HTR-8/SVneo (cell line): ENCODE measurements around the gene MXRA5.
"Not testable (repeated sequence)": the region's sequence is repeated elsewhere in the genome, so short reads cannot be mapped to it uniquely, and the experiment has no call there.

ENCODE experiments used
- DNase-seq: peaks from one replicate; pipeline ENCODE4 v3.0.0; 2011; ENCODE audit warnings: low spot score, mixed read lengths; ENCODE audit not compliant: insufficient read length
- FAIRE-seq: peaks from 2 replicates; lab custom pipeline; 2011; peaks lifted over from hg19 to GRCh38; lab: Jason Lieb, UNC

MXRA5 gene

DNA sequence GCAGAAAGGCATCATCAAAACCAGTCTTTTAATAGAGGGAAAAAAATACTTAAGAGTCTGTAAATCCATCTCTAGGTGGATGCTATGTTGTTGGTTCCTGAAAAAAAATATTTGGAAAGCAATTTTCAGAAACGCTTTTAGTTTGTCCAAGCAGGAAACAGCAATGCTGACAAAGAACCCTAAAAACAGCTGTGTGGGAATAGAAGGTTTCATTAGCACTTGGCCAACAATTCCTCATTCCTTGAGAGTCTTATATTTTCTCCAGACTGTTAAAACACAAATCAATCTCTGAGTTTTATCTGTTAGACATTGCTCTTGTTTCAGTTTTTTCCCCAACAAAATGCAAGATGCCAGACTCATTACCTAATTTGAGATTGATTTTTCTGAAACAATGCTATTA is 6.4 kb downstream of the MXRA5 start:
- FAIRE-seq (no peak), DNase-seq (no peak)

- DNase-seq (no peak), FAIRE-seq (no peak)
Measured at GRCh38 chrX:3326681-3327080, 19.8 kb downstream of the MXRA5 start.

GRCh38 chrX:3320471-3321046 is 25.9 kb downstream of the MXRA5 start:
- no peak for FAIRE-seq
- no peak for DNase-seq

GRCh38 chrX:3317191-3317718 is 29.2 kb downstream of the MXRA5 start:
- DNase-seq (no peak), FAIRE-seq (no peak)

DNA sequence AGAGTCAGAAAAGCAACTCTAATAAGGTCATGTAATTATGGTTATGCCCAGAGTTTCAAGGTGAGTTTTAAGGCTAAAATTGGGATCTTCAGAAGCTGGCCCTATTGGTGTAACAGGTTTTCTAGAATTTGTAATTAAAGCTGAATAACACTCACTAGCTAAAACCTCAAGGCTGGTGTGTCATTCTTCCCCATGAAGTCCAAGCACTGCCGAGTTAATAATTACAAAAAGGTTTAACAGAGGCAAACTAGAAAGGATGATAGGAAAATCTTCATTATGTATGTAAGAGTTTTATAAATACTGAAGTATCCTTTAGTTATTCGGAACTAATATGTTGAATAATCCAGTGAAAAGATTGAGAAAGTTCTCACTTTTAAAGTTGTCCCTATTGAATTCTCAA is 34.3 kb downstream of the MXRA5 start:
- DNase-seq (no peak), FAIRE-seq (no peak)

- DNase-seq (no peak), FAIRE-seq (no peak)
Measured at GRCh38 chrX:3307881-3308280, 38.6 kb downstream of the MXRA5 start.

- DNase-seq, result no peak
- FAIRE-seq, result no peak
Measured at GRCh38 chrX:3299636-3300035, 46.8 kb downstream of the MXRA5 start.

DNA sequence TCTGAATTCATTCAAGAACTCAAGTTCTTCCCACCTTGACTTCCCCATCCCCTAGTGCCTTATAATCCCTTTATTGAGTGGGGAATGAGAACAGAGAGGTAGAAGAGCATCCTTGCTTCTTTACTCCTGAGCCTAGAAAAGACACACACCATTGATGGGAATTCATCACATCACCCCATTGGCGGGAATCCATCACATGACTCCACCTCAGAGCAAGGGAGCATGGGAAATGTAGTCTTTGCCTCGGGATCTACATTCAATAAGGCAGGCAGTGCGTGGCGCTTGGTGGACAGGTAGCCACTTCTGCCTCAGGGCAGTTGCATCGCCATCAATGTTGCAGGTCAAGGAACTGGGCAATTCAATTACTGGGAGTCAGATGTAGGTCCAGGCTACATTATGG is 50.7 kb downstream of the MXRA5 start:
- no peak for DNase-seq

DNA sequence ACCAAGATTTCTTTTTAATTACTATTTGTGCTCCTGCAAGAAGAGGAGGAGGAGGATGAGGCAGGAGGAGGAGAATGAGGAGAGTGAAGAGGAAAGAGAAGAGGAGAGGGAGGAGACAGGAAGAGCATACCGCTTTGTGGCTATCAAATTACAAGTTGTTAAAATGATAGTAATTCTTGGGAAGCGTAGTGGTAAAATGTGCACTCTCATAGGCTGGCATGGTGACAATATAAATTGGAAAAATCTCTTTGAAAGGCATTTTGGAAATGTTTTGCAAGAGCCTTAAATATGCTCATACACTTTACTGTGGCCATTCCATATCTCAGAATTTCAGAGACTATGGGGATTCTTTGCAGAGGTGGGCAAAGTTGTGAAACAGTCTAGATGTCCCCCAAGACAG is 53.2 kb downstream of the MXRA5 start:
- DNase-seq, result no peak
- peak; percentile 64 for FAIRE-seq

More for the DNA sequence above, 50.7 kb downstream of the MXRA5 start:
- FAIRE-seq, result no peak

DNA sequence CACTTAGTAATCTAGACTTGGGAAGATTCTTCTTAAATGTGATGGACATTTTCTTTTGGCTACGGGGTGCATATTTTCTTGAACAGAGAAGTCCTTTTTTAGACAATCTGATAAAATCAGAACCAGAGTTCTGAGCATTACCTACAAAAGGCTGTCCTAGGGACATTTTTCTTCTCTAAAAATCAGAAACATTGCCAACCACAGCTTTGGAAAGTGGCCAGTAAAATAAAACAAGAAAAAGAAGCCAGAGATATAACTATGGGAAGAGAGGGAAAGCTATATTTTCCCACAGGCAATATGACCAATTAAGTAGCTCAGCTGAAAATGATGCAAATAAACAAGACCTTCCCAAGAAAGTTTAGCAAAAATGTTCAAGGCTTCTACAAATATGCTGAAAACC is 55.9 kb downstream of the MXRA5 start:
- no peak for FAIRE-seq
- DNase-seq, result no peak

- DNase-seq, result no peak
- FAIRE-seq, result peak; percentile 90
Measured at GRCh38 chrX:3286196-3286945, 60.1 kb downstream of the MXRA5 start.

DNA sequence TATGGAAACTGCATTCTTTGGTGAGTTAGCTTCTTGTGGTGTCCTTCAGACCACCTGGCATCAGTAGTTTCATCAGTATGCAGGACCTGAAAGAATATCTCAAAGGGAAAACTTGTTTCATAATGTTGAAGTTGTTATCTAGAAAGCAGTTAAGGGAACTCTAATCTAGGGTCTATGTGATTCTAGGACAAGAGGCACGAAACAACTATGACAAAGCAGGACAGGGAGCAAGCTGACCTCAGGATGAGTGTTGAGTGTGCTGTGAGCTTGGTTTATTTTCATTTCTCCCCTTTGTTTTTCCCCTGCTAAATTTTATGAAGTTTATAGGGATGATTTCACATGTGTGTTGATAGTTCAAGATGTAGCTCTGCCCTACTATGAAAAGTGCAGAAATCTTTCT is 65.7 kb downstream of the MXRA5 start:
- FAIRE-seq (no peak), DNase-seq (no peak)

- FAIRE-seq, DNase-seq: not testable (repeated sequence)
Measured at GRCh38 chrX:3273668-3274067, 72.8 kb downstream of the MXRA5 start.

DNA sequence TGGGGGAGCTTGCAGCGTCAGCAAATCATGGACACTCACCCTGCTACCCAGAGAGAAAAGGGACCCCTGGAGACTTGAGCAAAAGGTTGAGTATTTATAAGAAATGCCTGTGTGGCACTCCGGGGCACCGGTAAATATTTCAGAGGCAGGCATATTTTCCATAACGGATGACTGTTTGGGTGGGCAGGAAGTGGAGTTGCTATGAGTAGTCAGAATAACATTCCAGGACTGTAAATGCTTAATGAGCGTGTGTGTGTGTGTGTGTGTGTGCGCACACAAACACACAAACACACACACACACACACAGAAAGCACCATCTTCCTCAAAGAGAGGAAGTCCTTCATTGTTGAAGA is 74.6 kb downstream of the MXRA5 start:
- FAIRE-seq, result peak; percentile 89
- peak; percentile 39 for DNase-seq

- DNase-seq (no peak), FAIRE-seq (no peak)
Measured at GRCh38 chrX:3271183-3271833, 75.1 kb downstream of the MXRA5 start.

DNA sequence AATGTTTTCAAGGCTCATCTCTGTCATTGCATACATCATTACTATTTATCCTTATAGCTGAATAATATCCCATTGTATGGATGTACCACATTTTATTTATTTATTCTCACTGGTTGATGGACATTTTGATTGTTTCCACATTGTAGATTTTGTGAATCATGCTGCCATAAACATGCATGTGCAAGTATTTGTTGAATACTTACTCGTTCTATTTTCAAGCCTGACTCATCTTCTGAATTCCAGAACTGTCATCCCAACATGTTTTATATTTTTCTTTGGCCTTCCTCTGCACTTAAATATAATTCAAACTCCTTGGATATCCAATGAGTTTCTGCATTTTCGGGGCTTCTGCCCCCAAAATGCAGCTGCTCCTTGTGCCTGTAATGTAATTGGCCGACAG is 77.6 kb downstream of the MXRA5 start:
- no peak for DNase-seq
- peak; percentile 28 for FAIRE-seq

GRCh38 chrX:3263681-3264126 is 82.7 kb downstream of the MXRA5 start:
- DNase-seq (no peak), FAIRE-seq (no peak)

- FAIRE-seq (peak; percentile 89), DNase-seq (peak; percentile 76)
Measured at GRCh38 chrX:3262901-3263300, 83.6 kb downstream of the MXRA5 start.
